ENCODE data around the gene IGFBP3. TPM values are rescaled to one million over a fixed set of nuclear protein-coding genes. Genes with fewer than 3 reads are reported as not detected.

IGFBP3 gene
- total and polyA plus RNA-seq, 2 of the 13 experiments (the other 11 are each of a cell fraction or from before 2014, with no cell fraction given): 57.5 TPM; not detected in 1

DNA sequence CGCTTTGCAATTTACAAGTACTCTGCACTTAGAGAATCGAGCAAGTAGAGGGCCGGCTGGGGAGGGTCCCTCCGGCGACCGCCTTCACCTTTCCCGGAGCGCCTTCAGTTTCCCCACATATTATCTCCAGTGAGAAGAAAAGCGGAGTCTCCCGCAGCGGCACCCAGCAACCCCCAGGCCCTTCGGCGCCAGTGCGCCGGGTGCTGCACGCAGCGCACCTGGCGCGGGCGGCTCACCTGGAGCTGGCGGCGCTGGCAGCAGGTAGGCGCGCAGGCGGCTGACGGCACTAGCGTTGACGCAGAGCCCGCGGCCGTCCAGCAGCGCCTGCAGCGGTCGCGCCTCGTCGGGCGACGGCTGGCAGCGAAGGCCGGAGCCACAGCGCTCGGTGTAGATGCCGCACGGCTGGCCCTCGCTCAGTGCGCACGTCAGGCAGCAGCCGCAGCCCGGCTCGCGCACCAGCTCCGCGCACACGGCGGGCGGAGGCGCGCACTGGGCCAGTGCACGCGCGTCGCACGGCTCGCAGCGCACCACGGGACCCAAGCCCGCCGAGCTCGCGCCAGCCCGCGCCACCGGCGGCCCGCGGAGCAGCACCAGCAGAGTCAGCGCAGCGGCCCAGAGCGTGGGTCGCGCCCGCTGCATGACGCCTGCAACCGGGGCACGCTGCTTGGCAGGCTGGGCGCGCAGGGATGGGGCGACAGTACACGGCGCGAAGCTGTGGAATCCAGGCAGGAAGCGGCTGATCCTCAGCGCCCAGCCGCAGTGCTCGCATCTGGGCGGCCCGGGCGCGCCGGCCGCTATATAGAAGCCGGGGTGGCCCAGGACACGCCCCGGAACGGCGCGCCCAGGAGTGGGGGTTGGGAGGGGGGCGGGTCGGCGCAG, at the start of gene IGFBP3 (continued):
- TF ChIP-seq, protein P1, sequence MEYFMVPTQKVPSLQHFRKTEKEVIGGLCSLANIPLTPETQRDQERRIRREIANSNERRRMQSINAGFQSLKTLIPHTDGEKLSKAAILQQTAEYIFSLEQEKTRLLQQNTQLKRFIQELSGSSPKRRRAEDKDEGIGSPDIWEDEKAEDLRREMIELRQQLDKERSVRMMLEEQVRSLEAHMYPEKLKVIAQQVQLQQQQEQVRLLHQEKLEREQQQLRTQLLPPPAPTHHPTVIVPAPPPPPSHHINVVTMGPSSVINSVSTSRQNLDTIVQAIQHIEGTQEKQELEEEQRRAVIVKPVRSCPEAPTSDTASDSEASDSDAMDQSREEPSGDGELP (IDR thresholded peaks at IDR 0.05; ENCODE audit: borderline replicate concordance, low read depth): no peak
- TF ChIP-seq MTA1 (CRISPR knock-in tag; IDR thresholded peaks at IDR 0.05; ENCODE audit: borderline replicate concordance) (no peak), ZBTB7A (CRISPR knock-in tag; IDR thresholded peaks at IDR 0.05) (no peak), NRL (CRISPR knock-in tag; IDR thresholded peaks at IDR 0.05; ENCODE audit: borderline replicate concordance) (no peak), ZMYM2 (CRISPR knock-in tag; IDR thresholded peaks at IDR 0.05) (no peak), NFE2L2 (IDR thresholded peaks at IDR 0.05; ENCODE audit: low read length) (no peak), RBFOX2 (IDR thresholded peaks at IDR 0.05; ENCODE audit: low read depth, low read length) (peak; percentile 47; the same call in 1 of the 2 replicates), ZSCAN20 (CRISPR knock-in tag; IDR thresholded peaks at IDR 0.05; ENCODE audit: borderline replicate concordance) (no peak), ZC3H13 (CRISPR knock-in tag; IDR thresholded peaks at IDR 0.05) (no peak), BORCS8-MEF2B (CRISPR knock-in tag; IDR thresholded peaks at IDR 0.05) (no peak), SNAPC2 (CRISPR knock-in tag; IDR thresholded peaks at IDR 0.05) (no peak), CBX5 (CRISPR knock-in tag; IDR thresholded peaks at IDR 0.05; ENCODE audit: borderline replicate concordance) (no peak), ZNF549 (CRISPR knock-in tag; IDR thresholded peaks at IDR 0.05) (no peak), ZNF331 (CRISPR knock-in tag; IDR thresholded peaks at IDR 0.05) (no peak), ZNF121 (CRISPR knock-in tag; IDR thresholded peaks at IDR 0.05) (no peak), ZNF547 (CRISPR knock-in tag; IDR thresholded peaks at IDR 0.05) (no peak), KDM6A (CRISPR knock-in tag; IDR thresholded peaks at IDR 0.05; ENCODE audit: low read depth) (no peak), POLR2A (IDR thresholded peaks at IDR 0.05; ENCODE audit: insufficient read depth in 1 of 2, low read depth in 2 of 2, low read length in 2 of 2) (peak in 1 of 2 experiments; percentile 65; a peak in 2 of 4 replicates), TAF15 (IDR thresholded peaks at IDR 0.05; ENCODE audit: low read depth, low read length, poor library complexity, severe bottlenecking) (no peak), CBX1 (IDR thresholded peaks at IDR 0.05; ENCODE audit: low read depth) (no peak)
- TF ChIP-seq, protein P2, sequence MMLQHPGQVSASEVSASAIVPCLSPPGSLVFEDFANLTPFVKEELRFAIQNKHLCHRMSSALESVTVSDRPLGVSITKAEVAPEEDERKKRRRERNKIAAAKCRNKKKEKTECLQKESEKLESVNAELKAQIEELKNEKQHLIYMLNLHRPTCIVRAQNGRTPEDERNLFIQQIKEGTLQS (CRISPR knock-in tag; IDR thresholded peaks at IDR 0.05): no peak
- TF ChIP-seq, protein P3, sequence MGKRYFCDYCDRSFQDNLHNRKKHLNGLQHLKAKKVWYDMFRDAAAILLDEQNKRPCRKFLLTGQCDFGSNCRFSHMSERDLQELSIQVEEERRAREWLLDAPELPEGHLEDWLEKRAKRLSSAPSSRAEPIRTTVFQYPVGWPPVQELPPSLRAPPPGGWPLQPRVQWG (CRISPR knock-in tag; IDR thresholded peaks at IDR 0.05; ENCODE audit: borderline replicate concordance, low read depth): no peak
- TF ChIP-seq, protein P4, sequence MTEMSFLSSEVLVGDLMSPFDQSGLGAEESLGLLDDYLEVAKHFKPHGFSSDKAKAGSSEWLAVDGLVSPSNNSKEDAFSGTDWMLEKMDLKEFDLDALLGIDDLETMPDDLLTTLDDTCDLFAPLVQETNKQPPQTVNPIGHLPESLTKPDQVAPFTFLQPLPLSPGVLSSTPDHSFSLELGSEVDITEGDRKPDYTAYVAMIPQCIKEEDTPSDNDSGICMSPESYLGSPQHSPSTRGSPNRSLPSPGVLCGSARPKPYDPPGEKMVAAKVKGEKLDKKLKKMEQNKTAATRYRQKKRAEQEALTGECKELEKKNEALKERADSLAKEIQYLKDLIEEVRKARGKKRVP (CRISPR knock-in tag; IDR thresholded peaks at IDR 0.05): no peak
- TF ChIP-seq, protein P5, sequence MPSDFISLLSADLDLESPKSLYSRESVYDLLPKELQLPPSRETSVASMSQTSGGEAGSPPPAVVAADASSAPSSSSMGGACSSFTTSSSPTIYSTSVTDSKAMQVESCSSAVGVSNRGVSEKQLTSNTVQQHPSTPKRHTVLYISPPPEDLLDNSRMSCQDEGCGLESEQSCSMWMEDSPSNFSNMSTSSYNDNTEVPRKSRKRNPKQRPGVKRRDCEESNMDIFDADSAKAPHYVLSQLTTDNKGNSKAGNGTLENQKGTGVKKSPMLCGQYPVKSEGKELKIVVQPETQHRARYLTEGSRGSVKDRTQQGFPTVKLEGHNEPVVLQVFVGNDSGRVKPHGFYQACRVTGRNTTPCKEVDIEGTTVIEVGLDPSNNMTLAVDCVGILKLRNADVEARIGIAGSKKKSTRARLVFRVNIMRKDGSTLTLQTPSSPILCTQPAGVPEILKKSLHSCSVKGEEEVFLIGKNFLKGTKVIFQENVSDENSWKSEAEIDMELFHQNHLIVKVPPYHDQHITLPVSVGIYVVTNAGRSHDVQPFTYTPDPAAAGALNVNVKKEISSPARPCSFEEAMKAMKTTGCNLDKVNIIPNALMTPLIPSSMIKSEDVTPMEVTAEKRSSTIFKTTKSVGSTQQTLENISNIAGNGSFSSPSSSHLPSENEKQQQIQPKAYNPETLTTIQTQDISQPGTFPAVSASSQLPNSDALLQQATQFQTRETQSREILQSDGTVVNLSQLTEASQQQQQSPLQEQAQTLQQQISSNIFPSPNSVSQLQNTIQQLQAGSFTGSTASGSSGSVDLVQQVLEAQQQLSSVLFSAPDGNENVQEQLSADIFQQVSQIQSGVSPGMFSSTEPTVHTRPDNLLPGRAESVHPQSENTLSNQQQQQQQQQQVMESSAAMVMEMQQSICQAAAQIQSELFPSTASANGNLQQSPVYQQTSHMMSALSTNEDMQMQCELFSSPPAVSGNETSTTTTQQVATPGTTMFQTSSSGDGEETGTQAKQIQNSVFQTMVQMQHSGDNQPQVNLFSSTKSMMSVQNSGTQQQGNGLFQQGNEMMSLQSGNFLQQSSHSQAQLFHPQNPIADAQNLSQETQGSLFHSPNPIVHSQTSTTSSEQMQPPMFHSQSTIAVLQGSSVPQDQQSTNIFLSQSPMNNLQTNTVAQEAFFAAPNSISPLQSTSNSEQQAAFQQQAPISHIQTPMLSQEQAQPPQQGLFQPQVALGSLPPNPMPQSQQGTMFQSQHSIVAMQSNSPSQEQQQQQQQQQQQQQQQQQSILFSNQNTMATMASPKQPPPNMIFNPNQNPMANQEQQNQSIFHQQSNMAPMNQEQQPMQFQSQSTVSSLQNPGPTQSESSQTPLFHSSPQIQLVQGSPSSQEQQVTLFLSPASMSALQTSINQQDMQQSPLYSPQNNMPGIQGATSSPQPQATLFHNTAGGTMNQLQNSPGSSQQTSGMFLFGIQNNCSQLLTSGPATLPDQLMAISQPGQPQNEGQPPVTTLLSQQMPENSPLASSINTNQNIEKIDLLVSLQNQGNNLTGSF (CRISPR knock-in tag; IDR thresholded peaks at IDR 0.05): no peak

Data from HepG2 (cell line).